H9 (cell line): ENCODE results near the gene ALPG. TPM values are rescaled to one million over a fixed set of nuclear protein-coding genes. Genes with fewer than 3 reads are reported as not detected.

Experiments
- DNase-seq: peaks from one replicate; pipeline ENCODE4 v3.0.0-alpha.2; 2017
- H2AFZ ChIP-seq: one replicate; pipeline ENCODE4 v1.6.1; 2013; ENCODE audit warnings: mild to moderate bottlenecking, low read length, control low read depth, moderate library complexity
- H2AK5ac ChIP-seq: 2 replicates; pipeline ENCODE4 v1.6.1; 2013; ENCODE audit warnings: low read length, control low read depth, mixed read lengths; ENCODE audit not compliant: insufficient read length
- H2BK120ac ChIP-seq: one replicate; pipeline ENCODE4 v1.6.1; 2013; ENCODE audit warnings: low read depth, mild to moderate bottlenecking, low read length, control low read depth, inconsistent platforms; ENCODE audit not compliant: poor library complexity, severe bottlenecking
- H2BK12ac ChIP-seq: 2 replicates; pipeline ENCODE4 v1.6.1; 2013; ENCODE audit warnings: low read length, control low read depth, mixed read lengths, low read depth; ENCODE audit not compliant: insufficient read length
- H2BK15ac ChIP-seq: 2 replicates; pipeline ENCODE4 v1.6.1; 2013; ENCODE audit warnings: low read depth, low read length, control low read depth
- H2BK20ac ChIP-seq: one replicate; pipeline ENCODE4 v1.6.1; 2013; ENCODE audit warnings: low read depth, mild to moderate bottlenecking, low read length, control low read depth, inconsistent platforms; ENCODE audit not compliant: poor library complexity, severe bottlenecking
- H2BK5ac ChIP-seq: 2 replicates; pipeline ENCODE4 v1.6.1; 2013; ENCODE audit warnings: low read length, control low read depth, mixed read lengths; ENCODE audit not compliant: insufficient read length
- H3K14ac ChIP-seq: 2 replicates; pipeline ENCODE4 v1.6.1; 2013; ENCODE audit warnings: low read length, control low read depth; ENCODE audit not compliant: insufficient read depth
- H3K18ac ChIP-seq: 2 replicates; pipeline ENCODE4 v1.6.1; 2013; ENCODE audit warnings: low read depth, mild to moderate bottlenecking, mixed read lengths, low read length, control low read depth; ENCODE audit not compliant: insufficient read length
- H3K23ac ChIP-seq: 2 replicates; pipeline ENCODE4 v1.6.1; 2013; ENCODE audit warnings: low read length, control low read depth, mixed read lengths, low read depth; ENCODE audit not compliant: insufficient read length
- H3K23me2 ChIP-seq: 2 replicates; pipeline ENCODE4 v1.6.1; 2013; ENCODE audit warnings: low read depth, mild to moderate bottlenecking, mixed read lengths, low read length, control low read depth; ENCODE audit not compliant: insufficient read length, poor library complexity, severe bottlenecking
- H3K27ac ChIP-seq: 2 replicates; pipeline ENCODE4 v1.5.1; 2013; ENCODE audit warnings: low read length, control low read depth, mixed read lengths, low read depth; ENCODE audit not compliant: insufficient read length
- H3K27me3 ChIP-seq: 2 replicates; pipeline ENCODE4 v1.6.1; 2013; ENCODE audit warnings: low read length, control low read depth, inconsistent platforms; ENCODE audit not compliant: insufficient read depth
- H3K4ac ChIP-seq: 2 replicates; pipeline ENCODE4 v1.6.1; 2013; ENCODE audit warnings: low read depth, mild to moderate bottlenecking, control low read depth, inconsistent platforms, low read length, moderate library complexity
- H3K4me1 ChIP-seq: 2 replicates; pipeline ENCODE4 v1.6.1; 2013; ENCODE audit warnings: low read length, control low read depth, inconsistent platforms; ENCODE audit not compliant: insufficient read depth
- H3K4me2 ChIP-seq: 2 replicates; pipeline ENCODE4 v1.6.1; 2013; ENCODE audit warnings: low read length, control low read depth, mixed read lengths; ENCODE audit not compliant: insufficient read length, insufficient read depth
- H3K56ac ChIP-seq: 2 replicates; pipeline ENCODE4 v1.6.1; 2013; ENCODE audit warnings: low read depth, mild to moderate bottlenecking, mixed read lengths, low read length, control low read depth; ENCODE audit not compliant: insufficient read length
- H3K79me1 ChIP-seq: 2 replicates; pipeline ENCODE4 v1.6.1; 2013; ENCODE audit warnings: low read depth, mild to moderate bottlenecking, moderate library complexity, low read length, control low read depth, inconsistent platforms; ENCODE audit not compliant: insufficient read depth, poor library complexity, severe bottlenecking
- H3K79me2 ChIP-seq: 2 replicates; pipeline ENCODE4 v1.6.1; 2013; ENCODE audit warnings: low read length, control low read depth, inconsistent platforms; ENCODE audit not compliant: insufficient read depth
- H3K9ac ChIP-seq: 2 replicates; pipeline ENCODE4 v1.6.1; 2013; ENCODE audit warnings: low read length, control low read depth, mixed read lengths; ENCODE audit not compliant: insufficient read length; ENCODE audit errors: extremely low read depth
- H3K9me3 ChIP-seq: one replicate; pipeline ENCODE4 v1.6.1; 2013; ENCODE audit warnings: low read depth, low read length, inconsistent platforms; ENCODE audit not compliant: control insufficient read depth
- H3T11ph ChIP-seq: one replicate; pipeline ENCODE4 v1.6.1; 2013; ENCODE audit warnings: mild to moderate bottlenecking, low read length, control low read depth, inconsistent platforms
- H4K20me1 ChIP-seq: one replicate; pipeline ENCODE4 v1.6.1; 2013; ENCODE audit not compliant: control insufficient read depth, insufficient read length, insufficient read depth
- H4K5ac ChIP-seq: 2 replicates; pipeline ENCODE4 v1.6.1; 2013; ENCODE audit warnings: low read depth, mild to moderate bottlenecking, mixed read lengths, low read length, control low read depth; ENCODE audit not compliant: insufficient read length
- H4K8ac ChIP-seq: replicated peaks from 2 replicates; pipeline ENCODE4 v1.6.1; 2013; ENCODE audit warnings: low read length, control low read depth, mixed read lengths, low read depth; ENCODE audit not compliant: insufficient read length
- H4K91ac ChIP-seq: 2 replicates; pipeline ENCODE4 v1.6.1; 2013; ENCODE audit warnings: low read depth, mild to moderate bottlenecking, moderate library complexity, mixed read lengths, low read length, control low read depth; ENCODE audit not compliant: insufficient read length
- H3K27ac Mint-ChIP-seq, 3 experiments: 2 replicates in 2 of 3; 3 replicates in 1 of 3; pipeline ENCODE4 v1.8.0; 2020 to 2021; ENCODE audit warnings: mixed read lengths in 3 of 3, mild to moderate bottlenecking in 1 of 3, moderate library complexity in 1 of 3
- H3K27me3 Mint-ChIP-seq: 2 replicates; pipeline ENCODE4 v1.8.0; 2021; ENCODE audit warnings: low read depth, mild to moderate bottlenecking, moderate library complexity, mixed read lengths
- H3K36me3 Mint-ChIP-seq, 3 experiments: 2 replicates in 2 of 3; 3 replicates in 1 of 3; pipeline ENCODE4 v1.8.0; 2020 to 2021; ENCODE audit warnings: low read depth in 3 of 3, mixed read lengths in 3 of 3; ENCODE audit not compliant: insufficient read depth in 1 of 3
- H3K4me1 Mint-ChIP-seq, 2 experiments: 2 replicates each; pipeline ENCODE4 v1.8.0; 2020; ENCODE audit warnings: mixed read lengths in 2 of 2
- H3K4me3 Mint-ChIP-seq, 2 experiments: 2 replicates in 1 of 2; 3 replicates in 1 of 2; pipeline ENCODE4 v1.8.0; 2020 to 2021; ENCODE audit warnings: mild to moderate bottlenecking in 2 of 2, mixed read lengths in 2 of 2, moderate library complexity in 1 of 2
- H3K9me3 Mint-ChIP-seq, 2 experiments: 2 replicates in 1 of 2; 3 replicates in 1 of 2; pipeline ENCODE4 v1.8.0; 2020; ENCODE audit warnings: mild to moderate bottlenecking in 2 of 2, mixed read lengths in 2 of 2, moderate library complexity in 1 of 2
- CTCF ChIP-seq: fragments of 200-600 bp; sonication (generic); conservative IDR thresholded peaks from 3 replicates; pipeline ENCODE4 v1.8.0; 2021; ENCODE audit warnings: antibody characterized with exemption, mild to moderate bottlenecking
- WGBS: extraction: QIAGEN DNeasy Blood & Tissue Kit; methylation state at CpG from one replicate; pipeline ENCODE4 v1.1.7; 2013; ENCODE audit warnings: missing lambda C conversion rate, low lambda C conversion rate, mixed read lengths; ENCODE audit not compliant: insufficient read length; ENCODE audit errors: extremely low coverage; 5-methylcytosine and 5-hydroxymethylcytosine counted together
- total RNA-seq: library from RNA; stranded (reverse); gene quantifications from 2 replicates; pipeline ENCODE4 v1.2.1, GENCODE V29; 2021

The ALPG gene
- total RNA-seq, 1 experiment from 2014 or later = 1.3 TPM

DNA sequence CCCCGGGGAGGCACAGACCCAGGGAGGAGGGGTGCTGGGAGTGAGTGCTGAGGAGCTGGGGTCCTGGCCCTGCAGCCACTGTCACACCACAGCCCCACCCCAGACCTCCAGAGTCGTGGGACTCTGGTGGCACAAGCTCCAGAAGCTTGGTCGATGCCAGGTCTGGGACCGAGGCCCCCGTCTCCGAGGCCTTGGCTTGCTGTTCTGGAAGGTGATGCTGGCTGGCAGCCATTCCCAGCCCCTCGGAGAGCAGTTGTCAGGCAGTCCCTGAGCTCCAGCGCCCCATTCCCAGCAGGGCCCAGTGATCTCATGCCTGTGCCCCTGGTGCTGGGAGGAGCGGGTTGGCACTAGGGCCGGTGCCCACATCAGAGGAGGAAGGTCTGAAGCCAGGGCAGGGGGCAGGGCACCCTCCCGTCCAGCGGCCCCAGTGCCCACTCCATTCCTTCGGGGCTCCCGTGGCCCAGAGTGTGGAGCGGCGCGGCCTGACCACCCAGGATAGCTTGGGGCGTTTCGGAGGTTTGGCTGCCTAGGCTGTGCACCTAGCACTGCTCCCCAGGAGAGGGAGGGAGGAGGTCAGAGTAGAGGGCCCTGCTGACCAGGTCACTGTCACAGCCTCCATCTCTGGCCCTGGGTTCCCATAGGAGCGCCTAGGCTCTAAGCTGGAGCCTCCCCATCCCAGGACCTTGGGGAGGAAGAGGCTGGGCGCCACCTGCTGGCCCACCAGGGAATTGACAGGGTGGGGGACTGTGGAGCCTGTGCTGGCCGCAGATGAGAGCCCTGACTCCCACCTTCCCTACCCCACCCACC, 32.5 kb downstream of the ALPG start:
- WGBS = no CpG with 5 or more reads among the region's 22 CpGs
- H4K20me1 ChIP-seq = no peaks in the 10 kb centered on the region
- peak; percentile 63 for DNase-seq
- no peak overlapping the region for H3K9ac ChIP-seq
- H2BK20ac ChIP-seq = no peak overlapping the region
- no peaks in the 10 kb centered on the region; a peak in 1 of 5 replicates for H3K9me3 Mint-ChIP-seq
- no peak overlapping the region for H2AK5ac ChIP-seq
- H4K8ac ChIP-seq = no peak overlapping the region
- no peak overlapping the region for H3T11ph ChIP-seq
- H3K56ac ChIP-seq = no peak overlapping the region
- H3K4ac ChIP-seq = no peak overlapping the region
- H4K91ac ChIP-seq = no peak overlapping the region
- no peaks in the 10 kb centered on the region for H3K4me1 ChIP-seq
- H3K79me2 ChIP-seq = no peaks in the 10 kb centered on the region
- H2BK15ac ChIP-seq = no peak overlapping the region
- no peak overlapping the region for H3K27ac Mint-ChIP-seq
- no peak overlapping the region for H3K14ac ChIP-seq
- no peaks in the 10 kb centered on the region for H3K9me3 ChIP-seq
- TF ChIP-seq CTCF = peak; percentile 68
- H3K27me3 ChIP-seq = no peaks in the 10 kb centered on the region; the same call in 1 of the 2 replicates
- H3K18ac ChIP-seq = no peak overlapping the region
- H3K23ac ChIP-seq = no peak overlapping the region
- H3K79me1 ChIP-seq = no peaks in the 10 kb centered on the region
- H2BK5ac ChIP-seq = no peak overlapping the region
- H3K4me3 Mint-ChIP-seq = no peak overlapping the region
- H3K36me3 Mint-ChIP-seq = no peaks in the 10 kb centered on the region; a peak in 1 of 7 replicates
- H3K23me2 ChIP-seq = no peaks in the 10 kb centered on the region
- H2BK120ac ChIP-seq = no peak overlapping the region
- H3K4me1 Mint-ChIP-seq = peaks cover 15 to 21% of the 10 kb centered on the region in 2 experiments
- H3K4me2 ChIP-seq = no peak overlapping the region
- no peak overlapping the region for H2AFZ ChIP-seq
- no peak overlapping the region for H4K5ac ChIP-seq
- H2BK12ac ChIP-seq = no peak overlapping the region
- H3K27ac ChIP-seq = no peak overlapping the region
- H3K27me3 Mint-ChIP-seq = peaks cover 2% of the 10 kb centered on the region
